Stimulated activated CD4-positive, alpha-beta T cell treated with anti-CD3 and anti-CD28 coated beads, Interleukin-4, amount 100 ng/mL, for 24 hours (primary cell): Measurements from ENCODE around the gene PDX1.
"Not testable (repeated sequence)": the region's sequence is repeated elsewhere in the genome, so short reads cannot be mapped to it uniquely, and the experiment has no call there.

Source experiments
- DNase-seq: peaks from one replicate; pipeline ENCODE4 v3.0.0-alpha.2; 2020

Gene PDX1

DNA sequence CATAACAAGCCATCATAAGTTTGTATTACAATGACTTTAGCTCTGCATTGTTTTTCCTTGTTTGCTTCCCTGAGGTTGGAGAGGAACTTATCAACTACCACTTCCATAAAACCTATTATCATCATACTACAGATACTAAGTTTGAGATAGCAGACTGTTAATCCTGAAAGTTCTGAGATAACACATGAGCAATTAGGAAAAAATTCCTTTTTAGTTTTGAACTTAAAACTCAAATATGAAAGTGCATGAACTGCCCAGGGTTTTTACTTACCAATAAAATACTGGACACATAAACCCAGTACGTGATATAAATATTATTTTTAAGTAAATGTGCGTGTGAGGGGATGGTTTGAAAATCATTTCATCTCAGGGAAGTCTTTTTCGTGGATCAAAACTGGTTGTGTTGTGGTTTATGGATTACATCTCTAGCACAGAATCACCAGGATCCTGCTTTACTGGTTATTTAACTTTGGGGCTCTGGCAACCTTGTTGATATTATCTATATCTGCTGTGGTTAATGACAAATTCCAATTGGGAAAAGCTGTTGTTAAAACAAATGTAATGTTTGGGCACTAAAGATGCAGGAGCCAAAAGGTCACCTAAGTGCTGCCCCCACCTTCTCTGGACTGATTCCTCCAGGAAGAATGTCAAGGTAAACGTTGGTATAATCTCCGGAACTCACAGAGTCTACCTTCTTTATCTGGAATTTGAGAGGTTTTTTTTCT is 36.9 kb downstream of the PDX1 start:
- no peak for DNase-seq

- DNase-seq = no peak
Measured at GRCh38 chr13:27959976-27960361, 40.2 kb downstream of the PDX1 start.

DNA sequence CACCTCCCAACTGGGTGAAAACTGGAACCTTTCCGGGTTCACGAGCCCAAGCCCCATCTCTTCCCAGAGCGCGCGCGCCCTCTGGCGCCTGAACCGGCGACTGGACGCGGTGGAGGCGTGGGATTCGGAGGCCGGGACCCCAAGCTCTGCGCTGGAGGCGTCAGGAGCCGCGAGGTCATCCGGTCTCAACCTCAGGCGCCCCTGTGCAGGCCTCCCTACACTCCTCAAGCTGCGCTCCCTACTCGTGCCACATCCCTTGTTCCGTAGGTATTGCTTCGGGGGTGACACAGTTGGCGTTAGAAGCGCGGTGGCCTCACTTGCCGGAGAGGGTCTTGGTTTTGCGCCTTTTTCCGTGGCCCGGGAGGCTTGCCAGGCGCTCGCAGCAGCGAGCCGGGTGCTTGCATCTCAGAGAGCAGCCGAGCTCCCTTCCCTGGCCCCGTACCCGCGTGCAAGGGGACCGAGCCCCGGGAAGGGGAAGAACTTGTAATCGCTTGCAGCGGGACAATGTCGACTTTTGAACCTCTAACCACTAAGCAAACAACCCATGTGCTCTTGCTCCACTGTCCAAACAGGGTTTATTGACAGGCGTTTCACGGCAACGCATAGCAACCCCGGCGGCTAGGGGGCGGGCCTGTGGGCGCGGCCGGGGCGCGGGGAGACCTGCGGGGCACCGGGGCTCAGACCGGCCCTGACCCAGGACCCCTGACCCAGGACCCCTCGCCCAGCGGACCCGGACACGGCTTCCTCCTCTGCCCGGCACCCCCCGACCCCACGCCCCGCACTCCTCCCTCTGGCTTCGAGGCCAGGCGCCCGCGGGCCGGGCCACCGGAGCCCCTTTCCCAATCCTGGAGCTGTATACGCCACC is 40.8 kb downstream of the PDX1 start:
- DNase-seq = peak; percentile 11

DNA sequence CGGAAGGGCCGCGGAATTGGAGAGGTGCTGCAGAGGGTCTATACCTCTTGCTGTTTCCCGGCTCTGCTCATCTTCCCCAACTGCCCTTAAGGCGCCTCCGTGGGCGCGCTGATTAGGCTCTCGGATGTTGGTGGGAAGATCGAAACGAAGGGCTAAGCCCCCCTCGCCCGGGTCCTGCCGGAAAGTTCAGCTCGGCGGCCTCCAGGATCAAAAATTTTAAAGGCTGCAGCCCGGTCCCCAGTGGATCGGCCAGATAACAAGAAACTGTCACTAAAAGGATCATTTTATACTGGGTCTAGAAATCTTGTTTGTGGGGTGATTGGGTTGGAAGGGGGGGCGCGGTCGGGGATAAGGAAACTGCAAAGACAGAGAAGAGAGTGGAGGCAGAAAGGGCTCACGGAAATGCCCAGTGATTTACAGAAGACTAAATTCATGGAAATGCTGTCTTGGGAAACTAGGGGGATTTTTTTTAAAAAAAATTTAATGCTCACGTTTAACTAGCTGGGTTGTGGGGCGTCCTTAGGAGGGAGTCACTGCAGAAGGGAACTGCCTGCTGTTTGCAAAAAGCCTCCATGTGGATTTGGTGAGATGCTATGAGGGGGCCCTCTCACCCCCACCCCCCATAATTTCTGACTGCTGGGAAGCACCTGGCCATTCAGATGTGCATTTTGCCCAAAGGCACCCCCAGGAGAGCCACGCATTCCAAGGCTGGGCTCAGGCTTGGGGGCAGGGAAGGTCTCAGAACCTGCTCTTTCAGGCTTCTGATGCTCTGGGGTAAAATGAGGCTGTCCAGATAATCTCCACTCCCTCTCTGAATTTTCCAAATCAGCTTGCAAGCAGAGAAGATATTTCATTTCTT is 41.7 kb downstream of the PDX1 start:
- no peak for DNase-seq

DNA sequence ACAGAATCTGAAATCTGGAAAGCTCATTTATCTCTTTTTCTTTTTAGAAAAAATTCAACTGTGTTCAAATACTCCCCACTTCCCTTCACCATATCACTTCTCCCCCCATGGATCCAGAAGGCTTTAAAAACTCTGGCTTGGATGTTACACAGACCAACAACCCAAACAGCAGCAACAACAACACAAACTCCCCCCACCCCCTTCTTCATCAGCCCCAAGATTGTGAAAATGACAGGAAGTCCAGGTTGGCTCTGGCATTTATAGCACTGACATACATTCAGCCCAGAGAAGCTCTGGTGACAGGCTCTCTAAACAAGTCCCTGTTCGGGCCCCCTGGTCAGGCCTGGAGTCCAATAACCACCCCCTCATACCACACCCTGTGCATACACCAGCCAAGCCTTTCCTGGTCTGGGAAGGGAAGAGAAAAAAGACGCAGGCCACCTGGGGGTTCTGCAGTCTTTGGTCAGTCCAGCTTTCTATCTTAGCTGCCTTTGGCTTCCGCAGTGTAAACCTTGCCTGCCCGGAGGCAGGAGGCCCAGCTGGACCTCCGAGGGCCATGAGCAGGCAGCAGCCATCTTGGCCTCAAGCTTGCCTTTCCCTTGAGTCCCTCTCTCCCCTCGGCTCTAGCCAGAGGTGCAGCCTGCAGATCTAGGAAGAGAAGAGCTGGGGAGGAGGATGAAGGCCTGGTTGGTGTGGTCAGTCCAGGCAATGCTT is 42.5 kb downstream of the PDX1 start:
- no peak for DNase-seq

DNA sequence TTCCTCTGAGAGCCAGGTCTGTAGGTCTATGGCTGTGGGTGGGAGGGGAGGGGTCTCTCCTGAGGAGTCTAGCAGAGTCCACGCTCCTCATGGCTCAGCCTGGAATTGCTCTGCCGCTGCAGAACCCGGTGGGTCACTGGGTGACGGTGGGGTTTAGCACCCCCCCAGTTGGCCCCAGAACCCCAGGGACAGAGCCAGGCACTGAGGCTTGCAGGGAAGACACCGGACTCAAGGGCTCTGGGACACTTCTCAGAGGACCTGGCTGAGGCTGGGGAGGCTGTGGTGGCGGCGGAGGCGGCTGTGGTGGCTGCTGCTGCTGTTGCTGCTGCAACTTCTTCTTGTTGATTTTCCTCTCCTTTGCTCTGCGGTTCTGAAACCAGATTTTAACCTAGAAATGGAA is 43.2 kb downstream of the PDX1 start:
- no peak for DNase-seq

- no peak for DNase-seq
Measured at GRCh38 chr13:27963491-27963890, 43.7 kb downstream of the PDX1 start.

GRCh38 chr13:27964206-27964605 is 44.4 kb downstream of the PDX1 start:
- DNase-seq = not testable (repeated sequence)

- DNase-seq = no peak
Measured at GRCh38 chr13:27964741-27965323, 45.0 kb downstream of the PDX1 start.

DNA sequence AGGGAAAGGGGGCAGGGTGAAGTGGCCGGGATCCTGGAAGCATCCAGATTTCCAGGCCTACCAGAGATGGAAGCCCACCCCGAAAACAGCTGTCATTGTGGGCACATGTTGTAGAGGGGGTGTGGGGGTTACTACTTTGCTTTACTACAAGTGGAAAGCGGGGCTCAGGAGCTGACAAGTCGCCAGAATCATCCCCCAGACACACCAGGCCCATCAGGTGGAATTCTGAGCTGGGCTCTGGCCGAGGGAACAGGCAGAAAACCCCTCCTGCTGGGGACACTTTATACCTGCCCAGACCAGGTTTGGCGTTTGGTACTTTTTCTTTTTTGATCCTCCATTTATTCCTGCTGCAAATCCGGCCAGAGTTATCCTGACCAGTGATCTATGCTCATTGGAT is 45.5 kb downstream of the PDX1 start:
- DNase-seq = no peak

DNA sequence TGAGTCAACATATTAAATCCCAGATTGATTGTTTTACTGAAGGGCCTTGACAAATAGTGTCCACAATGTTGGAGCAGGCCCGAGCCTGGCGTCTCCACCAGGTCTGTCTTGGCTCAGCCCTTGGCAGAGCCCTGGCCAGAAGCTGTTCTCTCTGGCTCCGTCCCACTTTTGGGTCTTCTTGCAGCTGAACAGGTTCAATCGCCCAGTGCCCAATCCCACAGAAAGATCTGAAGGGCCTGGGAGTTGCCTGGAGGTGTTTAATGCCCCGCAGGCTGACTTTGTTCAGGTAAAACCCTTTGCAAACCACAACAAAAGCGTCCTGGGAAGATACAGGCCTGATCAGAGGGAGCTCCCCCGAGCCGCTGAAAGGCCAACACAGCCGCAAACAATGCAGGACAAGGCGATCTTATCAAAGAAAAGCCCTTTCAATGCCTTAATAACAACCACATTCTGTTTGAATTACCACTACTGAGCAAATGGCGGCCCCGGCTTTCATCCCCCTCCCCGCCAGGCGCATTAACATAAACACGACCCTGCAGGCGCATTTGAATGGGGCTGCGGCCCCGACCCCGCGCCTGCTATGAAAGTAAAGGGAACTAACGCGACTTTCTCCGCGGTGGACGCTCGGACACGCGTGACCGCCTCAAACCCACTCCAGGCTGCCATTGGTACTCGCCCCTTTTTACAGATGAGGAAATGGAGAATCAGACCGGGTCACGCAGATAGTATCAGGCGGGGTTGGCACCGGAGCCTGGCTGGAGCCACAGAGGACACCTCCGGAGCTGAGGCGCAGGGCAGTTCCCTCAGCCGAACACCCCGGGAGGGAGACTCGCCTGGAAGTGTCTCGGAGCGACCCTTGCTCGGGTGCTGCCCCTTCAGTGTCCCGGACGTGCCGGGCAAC is 46.2 kb downstream of the PDX1 start:
- no peak for DNase-seq

DNA sequence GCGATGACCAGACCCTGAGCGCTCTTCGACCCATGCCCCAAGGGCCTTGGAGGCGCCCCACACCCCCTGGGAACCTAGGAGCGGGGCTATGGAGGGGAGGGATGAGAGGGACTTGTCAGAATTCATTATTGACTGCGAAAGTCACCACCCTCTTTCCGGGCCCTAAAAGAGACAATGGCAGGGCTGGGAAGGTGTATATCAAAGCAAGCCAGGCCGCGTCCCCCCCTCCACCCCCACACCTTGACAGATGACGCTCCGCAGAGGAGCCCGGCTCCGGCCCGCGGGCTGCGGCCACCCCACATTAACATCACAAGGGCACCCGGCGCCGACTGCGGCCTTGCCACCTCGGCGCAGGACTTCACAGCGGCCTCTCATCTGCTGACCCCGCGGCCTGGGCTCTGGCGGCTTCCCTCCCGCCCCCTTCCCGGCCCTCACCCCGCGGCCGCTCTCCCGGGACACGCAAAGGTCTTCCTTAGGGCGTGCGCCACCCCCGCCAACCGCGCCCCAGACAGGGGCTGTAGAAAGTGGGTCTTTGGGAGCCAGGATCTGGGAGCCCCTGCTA is 46.9 kb downstream of the PDX1 start:
- DNase-seq = no peak

DNA sequence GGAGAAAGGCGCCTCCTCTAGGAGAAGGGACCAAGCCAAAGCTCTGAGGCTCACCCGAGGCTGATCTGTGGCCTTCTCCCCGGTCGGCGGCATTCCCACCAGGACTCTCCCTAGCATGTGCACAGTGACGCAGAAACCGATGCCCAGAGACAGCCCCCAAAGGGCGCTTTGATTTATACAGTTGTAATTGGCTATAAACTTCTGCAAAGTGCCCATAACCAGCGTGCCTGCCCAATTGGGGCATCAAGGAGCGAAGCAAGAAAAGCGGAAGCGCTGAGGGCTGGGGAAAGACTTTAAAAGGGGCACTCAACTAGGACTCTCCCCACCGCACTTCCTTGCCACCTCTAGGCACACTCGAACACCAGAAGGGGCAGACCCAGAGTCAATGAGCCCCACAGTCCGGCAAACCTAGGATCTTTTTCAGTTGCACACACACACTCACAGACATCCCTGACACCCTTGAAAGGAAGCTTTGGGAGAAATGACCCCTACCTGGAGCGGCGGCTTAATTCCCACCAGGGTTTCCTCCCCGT is 47.5 kb downstream of the PDX1 start:
- no peak for DNase-seq

GRCh38 chr13:27967736-27968315 is 48.0 kb downstream of the PDX1 start:
- no peak for DNase-seq

- DNase-seq = no peak
Measured at GRCh38 chr13:27968316-27969081, 48.7 kb downstream of the PDX1 start.

DNA sequence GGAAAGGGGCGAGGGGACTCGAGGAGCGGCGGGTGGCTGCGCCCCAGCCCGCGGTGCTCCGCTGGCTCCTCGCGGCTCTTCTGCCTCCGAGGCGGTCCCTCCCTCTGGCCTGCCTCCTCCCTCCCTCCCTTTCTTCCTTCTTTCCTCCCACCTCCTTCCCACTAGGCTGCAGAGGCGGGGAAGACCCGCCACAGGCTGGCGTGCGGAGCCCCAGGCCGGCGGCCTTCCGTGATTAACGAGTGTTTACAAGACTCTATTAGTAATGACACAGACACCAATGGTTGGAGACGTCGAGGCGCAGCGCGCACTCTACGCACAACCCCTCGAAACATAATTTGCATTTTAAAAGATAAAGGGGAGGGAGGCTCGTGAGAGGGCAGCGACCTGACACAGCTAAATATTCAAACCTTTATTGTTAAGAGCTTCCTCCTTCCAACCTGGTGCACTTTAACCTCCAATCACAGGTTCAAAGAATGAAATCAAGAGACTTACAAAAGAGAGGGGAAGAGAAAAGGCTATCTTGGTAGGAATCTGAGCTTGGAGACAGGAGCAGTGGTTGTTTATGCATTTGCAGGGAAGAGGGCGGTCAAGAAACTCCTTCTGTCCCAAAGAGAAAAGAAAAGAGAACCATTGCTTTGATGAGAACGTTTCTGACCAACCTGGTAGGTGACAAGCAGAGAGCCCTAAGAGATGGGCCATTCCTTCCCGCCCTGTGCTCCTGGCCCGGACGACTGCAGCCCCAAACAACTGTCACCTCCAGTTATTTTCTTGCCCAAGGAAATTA is 49.5 kb downstream of the PDX1 start, which contains the start of gene CDX2:
Gene CDX2, minus strand, starts transcription at position 234 of the 784 bp plus-strand sequence. CDS start 309 bp downstream, outside the sequence.
- DNase-seq = no peak

DNA sequence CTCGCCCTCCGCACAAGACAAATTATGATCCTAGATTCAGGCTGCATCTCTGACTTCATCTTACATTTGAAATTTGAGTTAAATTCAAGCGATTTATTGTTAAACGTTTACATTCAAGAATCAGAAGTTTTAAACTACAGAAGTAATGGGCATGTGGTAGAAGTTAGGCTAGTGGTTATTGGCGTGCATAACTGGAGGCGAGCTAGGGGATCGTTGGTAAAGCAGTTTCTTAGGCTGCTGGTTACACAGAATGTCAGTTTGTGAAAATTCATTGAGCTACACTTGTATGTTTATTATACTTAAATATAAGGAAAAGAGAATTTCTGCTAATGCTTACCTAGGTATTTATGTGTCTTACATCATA is 50.0 kb downstream of the PDX1 start:
- no peak for DNase-seq
